SK-N-SH (cell line): ENCODE measurements around the gene AGO3. TPM values are rescaled to one million over a fixed set of nuclear protein-coding genes. Genes with fewer than 3 reads are reported as not detected.

Experiments used
- CTCF ChIA-PET: fragments of 300-600, 350-600 bp; formaldehyde crosslinking; extraction: SDS; loops from one replicate; lab custom pipeline; 2021; lab: Yijun Ruan, JAX
- POLR2A ChIA-PET: fragments of 350-600 bp; sonication (Branson Sonifier 250); formaldehyde crosslinking; extraction: SDS; loops from one replicate; lab custom pipeline; 2020; ENCODE audit warnings: antibody characterized with exemption, inconsistent platforms; lab: Yijun Ruan, JAX
- DNase-seq: peaks from one replicate; pipeline ENCODE4 v3.0.0; 2012
- H2AFZ ChIP-seq: fragments of 200-600 bp; sonication (generic); 2 replicates; pipeline ENCODE4 v1.8.1; 2016; ENCODE audit warnings: antibody characterized with exemption, mild to moderate bottlenecking, low read depth
- H3F3A ChIP-seq: fragments of 200-600 bp; sonication (generic); replicated peaks from 2 replicates; pipeline ENCODE3; 2016; ENCODE audit warnings: antibody characterized with exemption, mild to moderate bottlenecking; ENCODE audit not compliant: insufficient read depth
- H3K27ac ChIP-seq, 2 experiments: fragments of 200-500 bp in 1 of 2; fragments of 200-600 bp in 1 of 2; sonication (Bioruptor generic) in 1 of 2; sonication (generic), shearing (Covaris generic) in 1 of 2; 2 replicates each; pipeline versions ENCODE4 v1.5.1 to v1.6.1; 2014 to 2016; ENCODE audit warnings: low read depth in 2 of 2, inconsistent platforms in 1 of 2, low read length in 1 of 2, mild to moderate bottlenecking in 1 of 2, mixed read lengths in 1 of 2
- H3K27me3 ChIP-seq: fragments of 200-600 bp; sonication (generic), shearing (Covaris generic); 2 replicates; pipeline ENCODE4 v1.6.1; 2016; ENCODE audit warnings: mixed run types; ENCODE audit not compliant: insufficient read depth
- H3K36me3 ChIP-seq, 2 experiments: fragments of 200-500 bp in 1 of 2; fragments of 200-600 bp in 1 of 2; sonication (Bioruptor generic) in 1 of 2; sonication (generic) in 1 of 2; replicated peaks in 1 of 2; 2 replicates each; pipeline versions ENCODE3 to v1.5.1; 2014 to 2016; ENCODE audit warnings: low read length in 1 of 2, mild to moderate bottlenecking in 1 of 2; ENCODE audit not compliant: insufficient read depth in 2 of 2, control insufficient read depth in 1 of 2
- H3K4me1 ChIP-seq, 2 experiments: fragments of 200-500 bp in 1 of 2; fragments of 200-600 bp in 1 of 2; sonication (Bioruptor generic) in 1 of 2; sonication (generic), shearing (Covaris generic) in 1 of 2; 2 replicates each; pipeline versions ENCODE4 v1.5.1 to v1.6.1; 2014 to 2016; ENCODE audit warnings: low read depth in 1 of 2, low read length in 1 of 2, mixed run types in 1 of 2; ENCODE audit not compliant: insufficient read depth in 2 of 2, control insufficient read depth in 1 of 2
- H3K4me2 ChIP-seq: fragments of 200-600 bp; sonication (generic), shearing (Covaris generic); 2 replicates; pipeline ENCODE4 v1.6.1; 2017; ENCODE audit warnings: mixed run types
- H3K4me3 ChIP-seq, 2 experiments: fragments of 200-500 bp in 1 of 2; fragments of 200-600 bp in 1 of 2; sonication (Bioruptor generic) in 1 of 2; sonication (generic), shearing (Covaris generic) in 1 of 2; 2 replicates each; pipeline versions ENCODE4 v1.5.1 to v1.8.1; 2014 to 2016; ENCODE audit warnings: low read depth in 2 of 2, inconsistent platforms in 1 of 2, low read length in 1 of 2, mild to moderate bottlenecking in 1 of 2, mixed read lengths in 1 of 2, moderate library complexity in 1 of 2
- H3K79me2 ChIP-seq: fragments of 200-600 bp; sonication (generic); 2 replicates; pipeline ENCODE4 v1.8.1; 2017; ENCODE audit warnings: mild to moderate bottlenecking; ENCODE audit not compliant: insufficient read depth
- H3K9ac ChIP-seq: fragments of 200-600 bp; sonication (generic); 2 replicates; pipeline ENCODE4 v1.6.1; 2017; ENCODE audit warnings: mixed run types
- H3K9me2 ChIP-seq: fragments of 200-600 bp; sonication (generic); 2 replicates; pipeline ENCODE4 v1.6.1; 2017; ENCODE audit warnings: mixed run types
- H3K9me3 ChIP-seq: fragments of 200-600 bp; sonication (generic); 2 replicates; pipeline ENCODE4 v1.6.1; 2017; ENCODE audit warnings: mixed run types, mild to moderate bottlenecking, moderate library complexity
- H4K20me1 ChIP-seq: fragments of 200-600 bp; sonication (generic); 2 replicates; pipeline ENCODE4 v1.6.1; 2017; ENCODE audit warnings: mild to moderate bottlenecking, mixed run types; ENCODE audit not compliant: insufficient read depth
- CHD2 ChIP-seq: fragments of 150-350 bp; IDR thresholded peaks from 2 replicates; pipeline ENCODE4 v1.6.1; 2018; ENCODE audit warnings: low read length; ENCODE audit not compliant: partially characterized antibody
- CTCF ChIP-seq: fragments of 200-600 bp; sonication (generic); IDR thresholded peaks from 2 replicates; pipeline ENCODE4 v1.6.1; 2017; ENCODE audit warnings: antibody characterized with exemption, mild to moderate bottlenecking, moderate library complexity
- EZH2phosphoT487 ChIP-seq: fragments of 200-600 bp; sonication (generic); IDR thresholded peaks from 2 replicates; pipeline ENCODE4 v1.6.1; 2017; ENCODE audit warnings: low read depth, mixed run types, mild to moderate bottlenecking, antibody characterized with exemption, moderate library complexity, borderline replicate concordance
- FOXJ3 ChIP-seq: sonication (generic); formaldehyde crosslinking; IDR thresholded peaks from 2 replicates; pipeline ENCODE4 v1.5.1; 2020; ENCODE audit warnings: mild to moderate bottlenecking, missing genetic modification reagents
- GABPA ChIP-seq: IDR thresholded peaks from 2 replicates; pipeline ENCODE4 v1.4.0; 2012; ENCODE audit warnings: low read depth, mild to moderate bottlenecking
- JUND ChIP-seq: IDR thresholded peaks from 2 replicates; pipeline ENCODE4 v1.4.0; 2012
- MAX ChIP-seq: IDR thresholded peaks from 2 replicates; pipeline ENCODE4 v1.4.0; 2012; ENCODE audit warnings: low read depth
- MXI1 ChIP-seq: IDR thresholded peaks from 2 replicates; pipeline ENCODE4 v1.6.1; 2012; ENCODE audit warnings: mild to moderate bottlenecking, low read depth, low read length, improper control_type of control experiment
- PBX3 ChIP-seq: IDR thresholded peaks from 2 replicates; pipeline ENCODE4; 2012
- POLR2AphosphoS5 ChIP-seq: IDR thresholded peaks from 2 replicates; pipeline ENCODE4 v1.6.1; 2012; ENCODE audit warnings: low read depth, low read length
- RFX5 ChIP-seq: IDR thresholded peaks from 2 replicates; pipeline ENCODE4 v1.6.1; 2012; ENCODE audit warnings: mild to moderate bottlenecking, improper control_type of control experiment, low read length
- SMC3 ChIP-seq: IDR thresholded peaks from 2 replicates; pipeline ENCODE4 v1.6.1; 2012; ENCODE audit warnings: low read depth, low read length, improper control_type of control experiment
- TAF1 ChIP-seq: IDR thresholded peaks from 2 replicates; pipeline ENCODE4 v1.6.1; 2012; ENCODE audit warnings: low read depth, mild to moderate bottlenecking, low read length, moderate library complexity, borderline replicate concordance
- TEAD4 ChIP-seq: IDR thresholded peaks from 2 replicates; pipeline ENCODE4 v1.4.0; 2012; ENCODE audit warnings: mild to moderate bottlenecking, borderline replicate concordance; ENCODE audit not compliant: insufficient read depth
- USF2 ChIP-seq: fragments of 150-350 bp; IDR thresholded peaks from 2 replicates; pipeline ENCODE4 v1.6.1; 2017; ENCODE audit warnings: antibody characterized with exemption, low read length, low read depth, borderline replicate concordance
- WGBS: methylation state at CpG from one replicate; pipeline ENCODE4 v1.1.6; 2017; ENCODE audit warnings: low lambda C conversion rate; 5-methylcytosine and 5-hydroxymethylcytosine counted together
- polyA plus RNA-seq, 3 experiments: library from polyadenylated mRNA; depleted of rRNA; stranded (reverse); fragments of >200 nt; gene quantifications; 2 replicates each; pipeline ENCODE4 v1.2.3, GENCODE V29; 2012
- TF ChIP-seq, protein P1 (sequence below): IDR thresholded peaks from 2 replicates; pipeline ENCODE4 v1.6.1; 2012; ENCODE audit warnings: mild to moderate bottlenecking, low read depth, low read length, moderate library complexity

AGO3 gene
- polyA plus RNA-seq, 1 of the 3 experiments (the other 2 are of a cell fraction) = 6.7 TPM

- TF ChIP-seq, protein P1, sequence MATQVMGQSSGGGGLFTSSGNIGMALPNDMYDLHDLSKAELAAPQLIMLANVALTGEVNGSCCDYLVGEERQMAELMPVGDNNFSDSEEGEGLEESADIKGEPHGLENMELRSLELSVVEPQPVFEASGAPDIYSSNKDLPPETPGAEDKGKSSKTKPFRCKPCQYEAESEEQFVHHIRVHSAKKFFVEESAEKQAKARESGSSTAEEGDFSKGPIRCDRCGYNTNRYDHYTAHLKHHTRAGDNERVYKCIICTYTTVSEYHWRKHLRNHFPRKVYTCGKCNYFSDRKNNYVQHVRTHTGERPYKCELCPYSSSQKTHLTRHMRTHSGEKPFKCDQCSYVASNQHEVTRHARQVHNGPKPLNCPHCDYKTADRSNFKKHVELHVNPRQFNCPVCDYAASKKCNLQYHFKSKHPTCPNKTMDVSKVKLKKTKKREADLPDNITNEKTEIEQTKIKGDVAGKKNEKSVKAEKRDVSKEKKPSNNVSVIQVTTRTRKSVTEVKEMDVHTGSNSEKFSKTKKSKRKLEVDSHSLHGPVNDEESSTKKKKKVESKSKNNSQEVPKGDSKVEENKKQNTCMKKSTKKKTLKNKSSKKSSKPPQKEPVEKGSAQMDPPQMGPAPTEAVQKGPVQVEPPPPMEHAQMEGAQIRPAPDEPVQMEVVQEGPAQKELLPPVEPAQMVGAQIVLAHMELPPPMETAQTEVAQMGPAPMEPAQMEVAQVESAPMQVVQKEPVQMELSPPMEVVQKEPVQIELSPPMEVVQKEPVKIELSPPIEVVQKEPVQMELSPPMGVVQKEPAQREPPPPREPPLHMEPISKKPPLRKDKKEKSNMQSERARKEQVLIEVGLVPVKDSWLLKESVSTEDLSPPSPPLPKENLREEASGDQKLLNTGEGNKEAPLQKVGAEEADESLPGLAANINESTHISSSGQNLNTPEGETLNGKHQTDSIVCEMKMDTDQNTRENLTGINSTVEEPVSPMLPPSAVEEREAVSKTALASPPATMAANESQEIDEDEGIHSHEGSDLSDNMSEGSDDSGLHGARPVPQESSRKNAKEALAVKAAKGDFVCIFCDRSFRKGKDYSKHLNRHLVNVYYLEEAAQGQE = no peak
- TF ChIP-seq POLR2AphosphoS5 = no peak
- TF ChIP-seq USF2 = no peak
- TF ChIP-seq EZH2phosphoT487 = no peak
- TF ChIP-seq SMC3 = no peak
- no peak for TF ChIP-seq TAF1
- TF ChIP-seq TEAD4 = no peak
- TF ChIP-seq RFX5 = no peak
- no peak for TF ChIP-seq MXI1
- TF ChIP-seq JUND = no peak
- no peak for TF ChIP-seq FOXJ3 (CRISPR knock-in tag)
- TF ChIP-seq PBX3 = no peak
- TF ChIP-seq GABPA = no peak
Measured at GRCh38 chr1:36083219-36083618, 152.3 kb downstream of the AGO3 start (continued).

DNA sequence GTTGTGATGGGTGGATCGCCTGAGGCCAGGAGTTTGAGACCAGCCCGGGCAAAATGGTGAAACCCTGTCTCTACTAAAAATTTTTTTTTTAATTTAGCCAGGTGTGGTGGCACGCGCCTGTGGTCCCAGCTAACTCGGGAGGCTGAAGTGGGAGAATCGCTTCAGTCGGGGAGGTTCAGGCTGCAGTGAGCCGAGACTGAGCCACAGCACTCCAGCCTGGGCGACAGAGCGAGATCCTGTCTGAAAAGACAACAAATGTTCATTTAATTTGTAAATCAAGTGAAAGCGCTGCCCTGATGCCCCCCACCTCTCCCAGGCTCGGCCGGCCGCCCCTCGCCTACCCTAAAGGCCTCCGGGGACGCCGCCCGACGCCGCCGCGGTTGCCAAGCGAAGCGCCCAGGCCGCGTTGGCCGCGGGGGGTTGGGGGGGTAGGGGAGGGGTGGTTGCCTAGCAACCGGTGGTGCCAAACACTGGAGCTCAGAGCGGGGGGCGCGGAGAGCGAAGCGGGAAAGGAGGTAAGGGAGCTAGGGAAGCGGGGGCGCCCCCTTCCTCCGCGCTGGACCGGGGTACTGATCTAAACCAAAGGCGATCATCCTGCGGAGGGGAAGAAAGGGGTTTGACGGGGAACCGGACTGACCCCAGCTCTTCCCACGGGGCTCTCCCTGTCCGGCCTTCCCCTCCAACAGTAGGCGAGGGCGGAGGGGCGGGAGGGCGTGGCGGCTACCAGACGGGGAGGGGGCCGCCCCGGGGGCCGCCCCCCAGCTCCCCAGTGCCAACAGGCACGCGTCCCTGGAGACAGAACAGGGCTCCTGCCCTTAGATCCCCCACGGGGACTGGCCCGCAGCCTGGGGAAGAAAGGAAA, 153.0 kb downstream of the AGO3 start, which contains the start of gene TEKT2:
Gene TEKT2 (plus strand): TSS at position 460 of the 862 bp plus-strand sequence. CDS start 828 bp downstream, outside the sequence.
- ChIA-PET POLR2A (no interaction called here), CTCF (interaction anchor here (0.6 to 2.2 kb wide), 6 partner anchors 16 to 202 kb away, joined by 3 to 12 read pairs (median 3); partner anchors contain the start of gene TRAPPC3)
- Histone ChIP-seq H3K9me2 (no peaks in the 10 kb centered on the region), H3K4me2 (peak within 1 kb of the TSS; percentile 73), H3K4me1 (peaks cover 0 to 14% of the 10 kb centered on the region in 2 experiments; a peak in 1 of 4 replicates), H4K20me1 (no peaks in the 10 kb centered on the region), H3K36me3 (no peaks in the 10 kb centered on the region), H2AFZ (peak within 1 kb of the TSS; percentile 95), H3K79me2 (peaks cover 1% of the 10 kb centered on the region; the same call in 1 of the 2 replicates), H3K9me3 (no peaks in the 10 kb centered on the region), H3F3A (peaks cover 6% of the 10 kb centered on the region), H3K27me3 (no peaks in the 10 kb centered on the region), H3K9ac (peak within 1 kb of the TSS; percentile 65), H3K4me3 (peak within 1 kb of the TSS; percentile 54 to 57), H3K27ac (peak within 1 kb of the TSS in 1 of 2 experiments; percentile 58; a peak in 1 of 4 replicates)
- 21% methylated on average over 28 of the region's 59 CpGs for WGBS
- DNase-seq = peak; percentile 96
- no peak for TF ChIP-seq MAX
- TF ChIP-seq CTCF = 0 out of 2 replicates have a peak, but pooled peaks have one; percentile 7
- peak; percentile 10 for TF ChIP-seq CHD2
- no peak for TF ChIP-seq JUND
- TF ChIP-seq MXI1 = peak; percentile 13; the same call in 1 of the 2 replicates
